ENCODE data around the gene TTC7B. TPM values are rescaled to one million over a fixed set of nuclear protein-coding genes. Genes with fewer than 3 reads are reported as not detected.

Gene TTC7B
- total and polyA plus RNA-seq, 7 donors = 18.9 to 97.0 (median 59.0) TPM

- Histone ChIP-seq H3K4me3 (no peak overlapping the region), H3K9me3 (no peaks in the 10 kb centered on the region), H3K4me1 (peaks cover 38% of the 10 kb centered on the region), H3K27ac (peak overlapping the region; percentile 63), H3K36me3 (ENCODE audit: insufficient read depth in 1 of 2, low read depth in 1 of 2) (peaks cover 0 to 21% of the 10 kb centered on the region in 2 donors), H3K27me3 (ENCODE audit: insufficient read depth in 3 of 3, low read length in 2 of 3) (no peaks in the 10 kb centered on the region)
- TF ChIP-seq CTCF (IDR thresholded peaks at IDR 0.05) = no peak
- ATAC-seq (peak; percentile 6 to 66 (median 37)), DNase-seq (peak in 1 of 2 donors; percentile 74)
- 38 to 72% (median 44%) methylated on average over 18 of the region's 18 CpGs for WGBS, 3 donors
- intact Hi-C loops (cut with DNase I) = no loop called here
Observed at GRCh38 chr14:90577661-90578282, 238.5 kb downstream of the TTC7B start.

- Histone ChIP-seq H3K9me3 (no peaks in the 10 kb centered on the region), H3K27me3 (ENCODE audit: insufficient read depth in 3 of 3, low read length in 2 of 3) (no peaks in the 10 kb centered on the region), H3K27ac (peak overlapping the region; percentile 63), H3K36me3 (ENCODE audit: insufficient read depth in 1 of 2, low read depth in 1 of 2) (peaks cover 0 to 21% of the 10 kb centered on the region in 2 donors), H3K4me1 (peaks cover 38% of the 10 kb centered on the region), H3K4me3 (no peak overlapping the region)
- DNase-seq (peak in 1 of 2 donors; percentile 53), ATAC-seq (no peak)
- intact Hi-C loops (cut with DNase I) = no loop called here
- no peak for TF ChIP-seq CTCF (IDR thresholded peaks at IDR 0.05)
- WGBS, 3 donors = 90 to 97% (median 96%) methylated on average over 21 of the region's 21 CpGs
Observed at GRCh38 chr14:90576981-90577660, 239.1 kb downstream of the TTC7B start.

GRCh38 chr14:90576581-90576980, 239.6 kb downstream of the TTC7B start:
- Histone ChIP-seq H3K27me3 (ENCODE audit: insufficient read depth in 3 of 3, low read length in 2 of 3) (no peaks in the 10 kb centered on the region), H3K4me1 (peaks cover 43% of the 10 kb centered on the region), H3K27ac (peak overlapping the region; percentile 18), H3K4me3 (no peak overlapping the region), H3K9me3 (no peaks in the 10 kb centered on the region), H3K36me3 (ENCODE audit: insufficient read depth in 1 of 2, low read depth in 1 of 2) (peaks cover 0 to 21% of the 10 kb centered on the region in 2 donors)
- 57 to 88% (median 74%) methylated on average over 2 of the region's 2 CpGs for WGBS, 3 donors
- TF ChIP-seq CTCF (IDR thresholded peaks at IDR 0.05) = no peak
- ATAC-seq (no peak), DNase-seq (no peak)
- intact Hi-C loops (cut with DNase I) = no loop called here

GRCh38 chr14:90575781-90576180, 240.4 kb downstream of the TTC7B start:
- DNase-seq = no peak
- Histone ChIP-seq H3K4me3 (no peak overlapping the region), H3K4me1 (peaks cover 48% of the 10 kb centered on the region), H3K9me3 (no peaks in the 10 kb centered on the region), H3K36me3 (ENCODE audit: insufficient read depth in 1 of 2, low read depth in 1 of 2) (peaks cover 0 to 21% of the 10 kb centered on the region in 2 donors), H3K27me3 (ENCODE audit: insufficient read depth in 3 of 3, low read length in 2 of 3) (no peaks in the 10 kb centered on the region), H3K27ac (peak overlapping the region; percentile 18)
- WGBS, 3 donors = 59 to 87% (median 68%) methylated on average over 7 of the region's 7 CpGs
- ATAC-seq = no peak
- no peak for TF ChIP-seq CTCF (IDR thresholded peaks at IDR 0.05)
- intact Hi-C loops (cut with DNase I) = no loop called here

Measured in psoas muscle (tissue), 8 donors.